Suprapubic skin (tissue), 4 donors: ENCODE measurements around the gene COL15A1. TPM values are rescaled to one million over a fixed set of nuclear protein-coding genes. Genes with fewer than 3 reads are reported as not detected.

Experiments used
- DNase-seq, 2 donors: peaks; one replicate each; pipeline ENCODE4 v3.0.0-alpha.2; 2019; ENCODE audit warnings: low spot score in 2 of 2
- H3K27ac ChIP-seq: fragments of 200-600 bp; sonication (generic); one replicate; pipeline ENCODE4 v1.5.1; 2019
- H3K27me3 ChIP-seq: fragments of 200-600 bp; sonication (generic); one replicate; pipeline ENCODE4 v1.5.1; 2019
- H3K36me3 ChIP-seq: fragments of 200-600 bp; sonication (generic); one replicate; pipeline ENCODE4 v1.5.1; 2019
- H3K4me1 ChIP-seq: fragments of 200-600 bp; sonication (generic); one replicate; pipeline ENCODE4 v1.5.1; 2019
- H3K4me3 ChIP-seq: fragments of 200-600 bp; sonication (generic); one replicate; pipeline ENCODE4 v1.5.1; 2019; ENCODE audit warnings: mild to moderate bottlenecking
- H3K9me3 ChIP-seq: fragments of 200-600 bp; sonication (generic); one replicate; pipeline ENCODE4 v1.5.1; 2019
- EP300 ChIP-seq: sonication (generic); formaldehyde crosslinking; IDR thresholded peaks from one replicate; pipeline ENCODE4 v1.6.1; 2017; ENCODE audit warnings: antibody characterized with exemption
- POLR2A ChIP-seq, 2 donors: fragments of 450-650 bp; IDR thresholded peaks; one replicate each; pipeline ENCODE4 v1.6.1; 2017; ENCODE audit warnings: antibody characterized with exemption in 2 of 2, mild to moderate bottlenecking in 2 of 2, moderate library complexity in 2 of 2
- POLR2AphosphoS5 ChIP-seq, 3 donors: sonication (generic); formaldehyde crosslinking; IDR thresholded peaks; one replicate each; pipeline ENCODE4 v1.6.1; 2017; ENCODE audit warnings: antibody characterized with exemption in 3 of 3
- WGBS: methylation state at CpG from one replicate; pipeline ENCODE4 v1.1.5; 2018; 5-methylcytosine and 5-hydroxymethylcytosine counted together
- total RNA-seq, 4 donors: library from RNA; depleted of rRNA; stranded (reverse); fragments of >200 nt; gene quantifications; one replicate each; pipeline ENCODE4 v1.1.0, GENCODE V29; 2016
- TF ChIP-seq, protein P1 (sequence below), 2 donors: fragments of 200-600 bp in 1 of 2; fragments of 450-650 bp in 1 of 2; sonication (generic) in 1 of 2; IDR thresholded peaks; one replicate each; pipeline ENCODE4 v1.5.1; 2016 to 2019; ENCODE audit warnings: antibody characterized with exemption in 2 of 2, mild to moderate bottlenecking in 1 of 2, moderate library complexity in 1 of 2

COL15A1 gene
- total RNA-seq, 4 donors from 2014 or later = 8.0 to 15.0 (median 9.3) TPM

DNA sequence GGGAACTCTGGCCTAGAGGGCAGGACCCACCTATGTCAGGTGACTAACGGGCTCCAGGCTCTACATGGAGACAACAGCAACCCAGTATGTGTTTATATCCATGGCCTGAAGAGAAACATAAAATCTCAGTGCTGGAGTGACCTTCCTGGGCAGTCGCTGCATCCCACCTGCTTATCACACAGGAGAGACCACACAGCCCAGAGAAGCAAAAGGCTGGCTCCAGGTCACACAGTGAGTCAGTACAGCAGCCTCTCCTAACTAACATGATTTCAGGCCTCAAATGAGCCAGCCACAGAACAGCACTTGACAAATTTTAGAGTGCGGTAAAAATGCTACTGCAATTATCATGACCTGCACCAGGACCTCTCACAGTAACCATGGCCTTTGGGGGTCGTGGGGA, 107.2 kb downstream of the COL15A1 start:
- no peak for DNase-seq
- no peaks in the 10 kb centered on the region for H3K36me3 ChIP-seq
- H3K27ac ChIP-seq = no peak overlapping the region
- no peaks in the 10 kb centered on the region for H3K27me3 ChIP-seq
- no peak overlapping the region for H3K4me3 ChIP-seq
- 73% methylated on average over 3 of the region's 4 CpGs for WGBS
- H3K4me1 ChIP-seq = no peaks in the 10 kb centered on the region
- TF ChIP-seq EP300 = no peak
- TF ChIP-seq, protein P1, sequence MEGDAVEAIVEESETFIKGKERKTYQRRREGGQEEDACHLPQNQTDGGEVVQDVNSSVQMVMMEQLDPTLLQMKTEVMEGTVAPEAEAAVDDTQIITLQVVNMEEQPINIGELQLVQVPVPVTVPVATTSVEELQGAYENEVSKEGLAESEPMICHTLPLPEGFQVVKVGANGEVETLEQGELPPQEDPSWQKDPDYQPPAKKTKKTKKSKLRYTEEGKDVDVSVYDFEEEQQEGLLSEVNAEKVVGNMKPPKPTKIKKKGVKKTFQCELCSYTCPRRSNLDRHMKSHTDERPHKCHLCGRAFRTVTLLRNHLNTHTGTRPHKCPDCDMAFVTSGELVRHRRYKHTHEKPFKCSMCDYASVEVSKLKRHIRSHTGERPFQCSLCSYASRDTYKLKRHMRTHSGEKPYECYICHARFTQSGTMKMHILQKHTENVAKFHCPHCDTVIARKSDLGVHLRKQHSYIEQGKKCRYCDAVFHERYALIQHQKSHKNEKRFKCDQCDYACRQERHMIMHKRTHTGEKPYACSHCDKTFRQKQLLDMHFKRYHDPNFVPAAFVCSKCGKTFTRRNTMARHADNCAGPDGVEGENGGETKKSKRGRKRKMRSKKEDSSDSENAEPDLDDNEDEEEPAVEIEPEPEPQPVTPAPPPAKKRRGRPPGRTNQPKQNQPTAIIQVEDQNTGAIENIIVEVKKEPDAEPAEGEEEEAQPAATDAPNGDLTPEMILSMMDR (IDR thresholded peaks at IDR 0.05) = no peak
- no peak for TF ChIP-seq POLR2AphosphoS5 (IDR thresholded peaks at IDR 0.05)
- H3K9me3 ChIP-seq = no peaks in the 10 kb centered on the region

DNA sequence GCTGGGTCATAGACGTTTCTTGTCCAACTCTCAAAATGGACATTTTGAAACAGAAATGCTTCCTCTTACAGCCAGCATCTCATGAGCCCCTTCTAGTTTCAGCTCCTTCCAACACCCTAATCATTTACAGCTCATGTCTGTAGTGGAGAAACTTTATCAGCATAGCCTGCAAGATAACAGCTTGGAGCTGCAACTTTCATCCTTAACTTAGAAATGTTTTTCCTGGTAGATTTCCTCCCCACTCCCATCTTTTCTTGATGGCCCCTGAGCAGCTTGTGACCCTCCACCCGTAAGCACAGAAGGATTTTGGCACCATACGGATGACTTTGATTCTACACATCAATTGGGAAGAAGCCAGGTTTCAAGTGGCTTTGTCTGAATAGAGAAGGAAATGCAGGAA, 107.7 kb downstream of the COL15A1 start:
- 69% methylated on average over 3 of the region's 3 CpGs for WGBS
- TF ChIP-seq, protein P1 (IDR thresholded peaks at IDR 0.05) = no peak
- TF ChIP-seq POLR2A (IDR thresholded peaks at IDR 0.05) (no peak), POLR2AphosphoS5 (IDR thresholded peaks at IDR 0.05) (no peak), EP300 (no peak)
- H3K36me3 ChIP-seq = no peaks in the 10 kb centered on the region
- H3K27ac ChIP-seq = no peak overlapping the region
- no peaks in the 10 kb centered on the region for H3K4me1 ChIP-seq
- H3K4me3 ChIP-seq = no peak overlapping the region
- no peaks in the 10 kb centered on the region for H3K27me3 ChIP-seq
- DNase-seq = no peak
- no peaks in the 10 kb centered on the region for H3K9me3 ChIP-seq

DNA sequence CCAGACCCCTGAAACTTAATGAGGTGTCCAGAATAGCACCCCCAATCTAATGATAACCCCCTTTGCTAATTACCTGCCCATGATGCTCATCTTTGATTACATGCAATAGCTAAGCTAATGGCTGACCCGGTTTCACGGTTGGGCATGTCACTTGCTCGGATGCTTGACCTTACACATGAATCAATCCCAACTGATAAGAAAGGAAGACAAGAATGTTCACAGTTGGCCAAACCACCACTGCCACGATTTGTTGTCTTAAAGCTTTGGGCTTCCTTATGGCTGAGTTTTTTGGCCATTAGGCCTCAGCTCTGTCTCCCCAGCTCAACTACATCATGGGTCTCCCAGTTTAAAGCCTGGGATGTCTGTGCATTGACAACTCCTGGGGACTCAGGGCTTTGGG, 108.1 kb downstream of the COL15A1 start:
- DNase-seq = no peak
- 90% methylated on average over 3 of the region's 4 CpGs for WGBS
- H3K27me3 ChIP-seq = no peaks in the 10 kb centered on the region
- H3K4me1 ChIP-seq = no peaks in the 10 kb centered on the region
- no peaks in the 10 kb centered on the region for H3K36me3 ChIP-seq
- H3K9me3 ChIP-seq = no peaks in the 10 kb centered on the region
- TF ChIP-seq POLR2AphosphoS5 (IDR thresholded peaks at IDR 0.05) (no peak), POLR2A (IDR thresholded peaks at IDR 0.05) (no peak), EP300 (no peak)
- TF ChIP-seq, protein P1 (IDR thresholded peaks at IDR 0.05) = no peak
- no peak overlapping the region for H3K27ac ChIP-seq
- H3K4me3 ChIP-seq = no peak overlapping the region

DNA sequence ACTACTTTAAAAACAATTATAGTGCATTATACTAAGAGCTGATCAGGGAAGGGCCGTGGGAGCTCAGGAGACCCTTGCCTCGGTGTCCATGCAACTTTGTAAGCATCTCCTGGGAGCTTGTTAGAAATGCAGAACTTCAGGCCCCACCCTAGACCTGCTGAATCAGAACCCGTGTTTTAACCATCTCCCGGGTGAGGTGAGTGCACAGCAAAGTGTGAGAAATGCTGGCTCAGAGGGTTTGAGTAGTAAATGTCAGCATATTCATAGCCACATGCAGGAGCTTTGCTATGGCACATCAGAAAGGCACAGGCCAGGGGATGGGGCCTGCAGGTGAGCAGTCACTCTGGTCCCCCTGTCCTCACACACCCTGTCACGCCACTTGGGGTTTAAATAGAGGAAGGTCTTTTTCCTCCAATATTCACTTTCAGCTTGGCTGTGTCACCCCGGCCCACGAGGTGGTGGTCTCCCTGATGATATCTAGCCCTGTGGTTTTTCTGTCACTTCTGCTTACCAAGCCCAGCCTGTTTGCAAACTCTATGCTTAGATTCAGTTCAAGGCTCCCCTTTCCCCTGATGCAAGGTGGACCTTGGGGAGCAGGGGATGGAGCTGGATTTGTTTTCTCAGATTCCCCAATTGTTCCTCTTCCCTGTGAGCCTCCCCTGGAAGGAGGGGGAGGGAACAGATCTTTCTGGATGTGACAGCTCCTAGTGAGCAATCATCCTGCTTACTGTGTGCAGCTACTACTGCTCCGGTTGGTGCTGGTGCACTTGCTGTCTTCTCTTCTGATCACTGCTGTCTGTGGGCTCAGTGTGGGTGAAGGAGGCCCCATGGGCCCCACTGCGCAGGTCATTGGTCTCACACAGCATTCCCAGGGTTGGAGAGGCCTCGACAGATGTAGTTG, 109.4 kb downstream of the COL15A1 start:
- no peak for DNase-seq
- H3K27me3 ChIP-seq = no peaks in the 10 kb centered on the region
- no peak overlapping the region for H3K4me3 ChIP-seq
- WGBS = 79% methylated on average over 10 of the region's 10 CpGs
- no peaks in the 10 kb centered on the region for H3K9me3 ChIP-seq
- TF ChIP-seq EP300 = no peak
- no peak for TF ChIP-seq POLR2AphosphoS5 (IDR thresholded peaks at IDR 0.05)
- TF ChIP-seq, protein P1 (IDR thresholded peaks at IDR 0.05) = no peak
- TF ChIP-seq POLR2A (IDR thresholded peaks at IDR 0.05) = no peak
- peaks cover 5% of the 10 kb centered on the region for H3K4me1 ChIP-seq
- no peaks in the 10 kb centered on the region for H3K36me3 ChIP-seq
- H3K27ac ChIP-seq = no peak overlapping the region

DNA sequence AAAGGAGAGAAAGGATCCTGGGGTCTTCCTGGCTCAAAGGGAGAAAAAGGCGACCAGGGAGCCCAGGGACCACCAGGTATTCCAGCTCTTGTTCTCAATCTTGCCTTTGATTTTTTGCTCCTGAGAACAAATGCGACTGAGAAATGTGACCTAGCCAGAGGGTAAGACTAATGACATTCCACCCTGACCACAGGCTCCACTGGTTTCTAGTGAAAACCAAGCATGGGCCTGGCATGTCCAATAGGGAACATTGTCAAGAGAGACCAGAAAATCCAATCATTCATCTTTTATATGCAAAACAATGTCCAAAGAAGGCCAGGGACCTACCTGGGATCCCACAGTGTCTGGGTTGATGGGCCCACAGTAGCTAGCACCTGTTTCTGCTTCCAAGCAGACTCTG, 110.9 kb downstream of the COL15A1 start:
- no peaks in the 10 kb centered on the region for H3K9me3 ChIP-seq
- WGBS = 89% methylated on average over 2 of the region's 2 CpGs
- no peaks in the 10 kb centered on the region for H3K27me3 ChIP-seq
- no peak overlapping the region for H3K4me3 ChIP-seq
- H3K4me1 ChIP-seq = peaks cover 18% of the 10 kb centered on the region
- DNase-seq = no peak
- no peaks in the 10 kb centered on the region for H3K36me3 ChIP-seq
- H3K27ac ChIP-seq = no peak overlapping the region
- TF ChIP-seq POLR2A (IDR thresholded peaks at IDR 0.05) = no peak
- no peak for TF ChIP-seq POLR2AphosphoS5 (IDR thresholded peaks at IDR 0.05)
- no peak for TF ChIP-seq EP300
